Sigmoid colon (tissue), 7 donors: ENCODE data around the gene PIAS1. TPM values are rescaled to one million over a fixed set of nuclear protein-coding genes. Genes with fewer than 3 reads are reported as not detected.
"Not testable (repeated sequence)": the region's sequence is repeated elsewhere in the genome, so short reads cannot be mapped to it uniquely, and the experiment has no call there.

Source experiments
- DNase-seq: peaks from one replicate; pipeline ENCODE4 v3.0.0-alpha.2; 2019
- H3K27ac ChIP-seq, 4 donors: fragments of 200-600 bp; sonication (generic); one replicate each; pipeline ENCODE4 v1.5.1; 2016 to 2019; ENCODE audit warnings: mild to moderate bottlenecking in 1 of 4
- H3K27me3 ChIP-seq, 3 donors: fragments of 200-600 bp; sonication (generic); one replicate each; pipeline ENCODE4 v1.5.1; 2019; ENCODE audit warnings: mild to moderate bottlenecking in 1 of 3
- H3K36me3 ChIP-seq, 4 donors: fragments of 200-600 bp; sonication (generic); one replicate each; pipeline ENCODE4 v1.5.1; 2016 to 2019
- H3K4me1 ChIP-seq, 4 donors: fragments of 200-600 bp; sonication (generic); one replicate each; pipeline ENCODE4 v1.5.1; 2017 to 2019
- H3K4me3 ChIP-seq, 4 donors: fragments of 200-600 bp; sonication (generic); one replicate each; pipeline ENCODE4 v1.5.1; 2017 to 2019; ENCODE audit warnings: mild to moderate bottlenecking in 2 of 4, moderate library complexity in 1 of 4
- H3K9me3 ChIP-seq, 4 donors: fragments of 200-600 bp in 3 of 4; sonication (generic) in 3 of 4; one replicate each; pipeline versions ENCODE4 v1.5.1 to v1.6.1; 2013 to 2019
- CTCF ChIP-seq, 4 experiments: fragments of 450-650 bp in 3 of 4; fragments of 200-600 bp in 1 of 4; IDR thresholded peaks; one replicate each; pipeline ENCODE4 v1.5.1; 2016 to 2019; ENCODE audit warnings: antibody characterized with exemption in 4 of 4, mild to moderate bottlenecking in 3 of 4, moderate library complexity in 2 of 4
- EP300 ChIP-seq, 4 donors: sonication (generic); formaldehyde crosslinking; IDR thresholded peaks; one replicate each; pipeline ENCODE4 v1.6.1; 2017; ENCODE audit warnings: antibody characterized with exemption in 4 of 4
- POLR2A ChIP-seq, 2 donors: fragments of 450-650 bp; IDR thresholded peaks; one replicate each; pipeline ENCODE4 v1.6.1; 2016; ENCODE audit warnings: antibody characterized with exemption in 2 of 2, mild to moderate bottlenecking in 2 of 2, moderate library complexity in 2 of 2
- POLR2AphosphoS5 ChIP-seq, 4 donors: sonication (generic); formaldehyde crosslinking; IDR thresholded peaks; one replicate each; pipeline ENCODE4 v1.6.1; 2017; ENCODE audit warnings: antibody characterized with exemption in 4 of 4
- WGBS, 2 donors: extraction: QIAGEN DNeasy Blood & Tissue Kit; methylation state at CpG; one replicate each; pipeline ENCODE4 v1.1.7; 2013; 5-methylcytosine and 5-hydroxymethylcytosine counted together
- intact Hi-C: fragments of 100-400 bp; cut with DNase I; formaldehyde crosslinking; loops from one replicate; pipeline ENCODE4 v1.15.1; 2023
- polyA plus RNA-seq, 3 donors: library from polyadenylated mRNA; stranded (reverse); fragments of 200-250 nt; gene quantifications; one replicate each; pipeline ENCODE4 v1.2.3, GENCODE V29; 2013
- total RNA-seq, 4 donors: library from RNA; depleted of rRNA; stranded (reverse); fragments of >200 nt; gene quantifications; one replicate each; pipeline ENCODE4 v1.1.0, GENCODE V29; 2016
- donor health status: healthy with polysubstance abuse.
- donor health status: Bipolar disorder and iron deficiency.
- donor health status: healthy.

PIAS1 gene
- total and polyA plus RNA-seq, 7 donors = 7.2 to 75.4 (median 55.9) TPM

GRCh38 chr15:68201879-68202261 is 147.8 kb downstream of the PIAS1 start:
- no peak for DNase-seq
- Histone ChIP-seq H3K27me3 (no peaks in the 10 kb centered on the region), H3K9me3 (no peaks in the 10 kb centered on the region), H3K27ac (no peak overlapping the region), H3K36me3 (no peaks in the 10 kb centered on the region), H3K4me3 (no peak overlapping the region), H3K4me1 (peaks cover 0 to 42% (median 41%) of the 10 kb centered on the region in 4 donors)
- whole genome bisulfite sequencing, 2 donors = 22 to 50% methylated on average over 3 of the region's 3 CpGs
- intact Hi-C loops = loop anchor here (10.0 kb wide), 1 partner anchor 657 kb away; the partner anchor contains the start of gene MAP2K5
- no peak for TF ChIP-seq CTCF (IDR thresholded peaks at IDR 0.05)
- TF ChIP-seq EP300 (IDR thresholded peaks at IDR 0.05) = no peak
- TF ChIP-seq POLR2AphosphoS5 (IDR thresholded peaks at IDR 0.05) = no peak
- TF ChIP-seq POLR2A (IDR thresholded peaks at IDR 0.05) = no peak

GRCh38 chr15:68202994-68203393 is 148.9 kb downstream of the PIAS1 start:
- H3K9me3 ChIP-seq, DNase-seq, H3K36me3 ChIP-seq, H3K27me3 ChIP-seq, H3K27ac ChIP-seq, H3K4me3 ChIP-seq: not testable (repeated sequence)
- 91 to 96% methylated on average over 7 of the region's 7 CpGs for WGBS, 2 donors
- intact Hi-C loops = loop anchor here (10.0 kb wide), 1 partner anchor 658 kb away; the partner anchor contains the start of gene MAP2K5
- peaks cover 0 to 39% (median 38%) of the 10 kb centered on the region in 4 donors for H3K4me1 ChIP-seq

GRCh38 chr15:68203486-68203885 is 149.4 kb downstream of the PIAS1 start:
- TF ChIP-seq POLR2AphosphoS5 (IDR thresholded peaks at IDR 0.05) (no peak), CTCF (IDR thresholded peaks at IDR 0.05) (no peak), EP300 (IDR thresholded peaks at IDR 0.05) (no peak), POLR2A (IDR thresholded peaks at IDR 0.05) (no peak)
- Histone ChIP-seq H3K27me3 (no peaks in the 10 kb centered on the region), H3K4me3 (no peak overlapping the region), H3K9me3 (no peaks in the 10 kb centered on the region), H3K4me1 (peaks cover 0 to 39% (median 38%) of the 10 kb centered on the region in 4 donors), H3K36me3 (no peaks in the 10 kb centered on the region), H3K27ac (no peak overlapping the region)
- intact Hi-C loops = loop anchor here (10.0 kb wide), 1 partner anchor 659 kb away; the partner anchor contains the start of gene MAP2K5
- DNase-seq = peak; percentile 27
- WGBS, 2 donors = 35 to 85% methylated on average over 5 of the region's 5 CpGs

- Histone ChIP-seq H3K9me3 (no peaks in the 10 kb centered on the region), H3K36me3 (no peaks in the 10 kb centered on the region), H3K27me3 (no peaks in the 10 kb centered on the region), H3K4me1 (peaks cover 0 to 39% (median 38%) of the 10 kb centered on the region in 4 donors), H3K27ac (no peak overlapping the region), H3K4me3 (no peak overlapping the region)
- WGBS, 2 donors = 24 to 77% methylated on average over 5 of the region's 5 CpGs
- intact Hi-C loops = loop anchor here (10.0 kb wide), 1 partner anchor 659 kb away; the partner anchor contains the start of gene MAP2K5
- peak; percentile 57 for DNase-seq
- TF ChIP-seq CTCF (IDR thresholded peaks at IDR 0.05) = no peak
- no peak for TF ChIP-seq POLR2AphosphoS5 (IDR thresholded peaks at IDR 0.05)
- TF ChIP-seq POLR2A (IDR thresholded peaks at IDR 0.05) = no peak
- TF ChIP-seq EP300 (IDR thresholded peaks at IDR 0.05) = no peak
Measured at GRCh38 chr15:68203956-68204355, 149.8 kb downstream of the PIAS1 start.

GRCh38 chr15:68204361-68204760 is 150.2 kb downstream of the PIAS1 start:
- peak overlapping the region in 1 of 4 donors; percentile 27 for H3K27ac ChIP-seq
- H3K27me3 ChIP-seq = no peaks in the 10 kb centered on the region
- no peaks in the 10 kb centered on the region for H3K36me3 ChIP-seq
- TF ChIP-seq CTCF (IDR thresholded peaks at IDR 0.05) (no peak), EP300 (IDR thresholded peaks at IDR 0.05) (no peak), POLR2A (IDR thresholded peaks at IDR 0.05) (no peak), POLR2AphosphoS5 (IDR thresholded peaks at IDR 0.05) (no peak)
- peak; percentile 48 for DNase-seq
- intact Hi-C loops = loop anchor here (10.0 kb wide), 1 partner anchor 660 kb away; the partner anchor contains the start of gene MAP2K5
- no peaks in the 10 kb centered on the region for H3K9me3 ChIP-seq
- 20 to 70% methylated on average over 7 of the region's 7 CpGs for WGBS, 2 donors
- H3K4me3 ChIP-seq = peak overlapping the region in 2 of 4 donors; percentile 22 to 34
- H3K4me1 ChIP-seq = peaks cover 0 to 39% (median 38%) of the 10 kb centered on the region in 4 donors
